ENCODE measurements around the gene REC8. TPM values are rescaled to one million over a fixed set of nuclear protein-coding genes. Genes with fewer than 3 reads are reported as not detected.
A peak's percentile ranks its signal among the peaks of the same experiment; 100 is the strongest.

REC8 gene
- total and polyA plus RNA-seq, 10 of the 15 experiments (the other 5 are each of a cell fraction or from before 2014, with no cell fraction given): 4.2 to 76.9 (median 29.1) TPM

GRCh38 chr14:24160850-24161804 lies 10.8 kb upstream of the REC8 start, which contains the start of gene IRF9 (continued):
- TF ChIP-seq ELK1 (IDR thresholded peaks at IDR 0.05; ENCODE audit: low read depth, low read length): peak; percentile 19; the same call in 1 of the 2 replicates
- TF ChIP-seq DPF2 (IDR thresholded peaks at IDR 0.05): peak; percentile 62
- peak; percentile 69; the same call in 1 of the 2 replicates for TF ChIP-seq TBL1XR1 (IDR thresholded peaks at IDR 0.05; ENCODE audit: low read depth, low read length)
- TF ChIP-seq SMARCA5 (IDR thresholded peaks at IDR 0.05): peak; percentile 90
- peak; percentile 59 for TF ChIP-seq IRF4 (IDR thresholded peaks at IDR 0.05; ENCODE audit: low read depth, low read length)
- TF ChIP-seq NR2F1 (conservative IDR thresholded peaks at IDR 0.05): peak; percentile 82
- peak; percentile 50; the same call in 1 of the 2 replicates for TF ChIP-seq MXI1 (IDR thresholded peaks at IDR 0.05; ENCODE audit: low read depth, low read length)
- TF ChIP-seq MTA2 (IDR thresholded peaks at IDR 0.05; ENCODE audit: low read depth): 0 out of 2 replicates have a peak, but pooled peaks have one; percentile 12
- peak; percentile 100 for TF ChIP-seq STAT1 (conservative IDR thresholded peaks at IDR 0.05)
- TF ChIP-seq RELB (IDR thresholded peaks at IDR 0.05; ENCODE audit: low read depth): peak; percentile 73
- no peak for TF ChIP-seq ZZZ3 (IDR thresholded peaks at IDR 0.05; ENCODE audit: control insufficient read depth, insufficient read length, low read depth)
- TF ChIP-seq BHLHE40 (IDR thresholded peaks at IDR 0.05; ENCODE audit: borderline replicate concordance in 1 of 2, low read depth in 2 of 2, low read length in 1 of 2): peak; percentile 70 to 73; a peak in 3 of 4 replicates
- peak; percentile 92 to 99 (median 98); a peak in 5 of 6 replicates for TF ChIP-seq CTCF (IDR thresholded peaks at IDR 0.05 in 2 of 3, conservative IDR thresholded peaks at IDR 0.05 in 1 of 3; ENCODE audit: control insufficient read depth in 2 of 3, extremely low read depth in 1 of 3, insufficient read depth in 1 of 3, low read depth in 3 of 3, low read length in 3 of 3)
- no peak for TF ChIP-seq EZH2 (IDR thresholded peaks at IDR 0.05; ENCODE audit: borderline replicate concordance, control insufficient read depth, low read depth, low read length)
- TF ChIP-seq LARP7 (IDR thresholded peaks at IDR 0.05): peak; percentile 68
- peak; percentile 58 for TF ChIP-seq E2F8 (IDR thresholded peaks at IDR 0.05; ENCODE audit: low read depth, partially characterized antibody)
- peak; percentile 41; the same call in 1 of the 2 replicates for TF ChIP-seq TCF7 (IDR thresholded peaks at IDR 0.05; ENCODE audit: borderline replicate concordance)
- peak; percentile 97 for TF ChIP-seq RAD51 (IDR thresholded peaks at IDR 0.05)
